GM23338 (cell line): ENCODE measurements around the gene NYAP1. TPM values are rescaled to one million over a fixed set of nuclear protein-coding genes. Genes with fewer than 3 reads are reported as not detected.

ENCODE experiments used
- ATAC-seq: fragments of 200-7000 bp; cut with Tn5 transposase; 3 replicates; pipeline ENCODE4 v1.9.1; 2020
- DNase-seq: peaks from one replicate; pipeline ENCODE4 v3.0.0-alpha.2; 2015; ENCODE audit warnings: low spot score
- H2AFZ ChIP-seq: fragments of 200-600 bp; sonication (generic); 2 replicates; pipeline ENCODE4 v1.8.0; 2016; ENCODE audit warnings: antibody characterized with exemption, mild to moderate bottlenecking, moderate library complexity
- H3F3A ChIP-seq: fragments of 200-600 bp; sonication (generic); replicated peaks from 2 replicates; pipeline ENCODE4 v1.8.0; 2017; ENCODE audit warnings: antibody characterized with exemption, mixed run types, low read depth
- H3K27ac ChIP-seq: fragments of 200-600 bp; sonication (generic); 2 replicates; pipeline ENCODE4 v1.6.1; 2016; ENCODE audit warnings: low read depth
- H3K27me3 ChIP-seq: fragments of 200-600 bp; sonication (generic); 2 replicates; pipeline ENCODE4 v1.8.0; 2016; ENCODE audit warnings: mild to moderate bottlenecking, mixed run types, moderate library complexity; ENCODE audit not compliant: insufficient read depth
- H3K36me3 ChIP-seq: fragments of 200-600 bp; sonication (generic); 2 replicates; pipeline ENCODE4 v1.8.0; 2016; ENCODE audit warnings: mild to moderate bottlenecking; ENCODE audit not compliant: insufficient read depth
- H3K4me1 ChIP-seq: fragments of 200-600 bp; sonication (generic); 2 replicates; pipeline ENCODE4 v1.8.0; 2016; ENCODE audit warnings: mild to moderate bottlenecking, moderate library complexity; ENCODE audit not compliant: insufficient read depth
- H3K4me2 ChIP-seq: fragments of 200-600 bp; sonication (generic); 2 replicates; pipeline ENCODE4 v1.7.1; 2017; ENCODE audit warnings: mixed run types
- H3K4me3 ChIP-seq: fragments of 200-600 bp; sonication (generic); 2 replicates; pipeline ENCODE4 v1.6.1; 2016; ENCODE audit warnings: mixed run types
- H3K79me2 ChIP-seq: fragments of 200-600 bp; sonication (generic); replicated peaks from 2 replicates; pipeline ENCODE4 v1.8.0; 2017; ENCODE audit warnings: mild to moderate bottlenecking; ENCODE audit not compliant: insufficient read depth
- H3K9me2 ChIP-seq: fragments of 200-600 bp; sonication (generic); 2 replicates; pipeline ENCODE4 v1.8.0; 2017; ENCODE audit not compliant: insufficient read depth
- H4K20me1 ChIP-seq: fragments of 200-600 bp; sonication (generic); replicated peaks from 2 replicates; pipeline ENCODE4 v1.8.0; 2017; ENCODE audit warnings: mild to moderate bottlenecking; ENCODE audit not compliant: insufficient read depth
- H3K27ac Mint-ChIP-seq: 2 replicates; pipeline ENCODE4 v1.8.0; 2020; ENCODE audit warnings: inconsistent platforms, mild to moderate bottlenecking, moderate library complexity, mixed read lengths
- H3K27me3 Mint-ChIP-seq: 3 replicates; pipeline ENCODE4 v1.8.0; 2022; ENCODE audit warnings: low read depth, mild to moderate bottlenecking, moderate library complexity, mixed read lengths, inconsistent platforms; ENCODE audit not compliant: insufficient read depth, poor library complexity
- H3K36me3 Mint-ChIP-seq: 3 replicates; pipeline ENCODE4 v1.8.0; 2021; ENCODE audit warnings: low read depth, mild to moderate bottlenecking, inconsistent platforms, moderate library complexity, mixed read lengths
- H3K4me1 Mint-ChIP-seq: 3 replicates; pipeline ENCODE4 v1.8.0; 2020; ENCODE audit warnings: mild to moderate bottlenecking, inconsistent platforms, mixed read lengths
- H3K4me3 Mint-ChIP-seq: 3 replicates; pipeline ENCODE4 v1.8.0; 2021; ENCODE audit warnings: moderate library complexity, mild to moderate bottlenecking, inconsistent platforms, mixed read lengths
- H3K9me3 Mint-ChIP-seq: 3 replicates; pipeline ENCODE4 v1.8.0; 2020; ENCODE audit warnings: moderate library complexity, mild to moderate bottlenecking, inconsistent platforms, mixed read lengths
- CREB1 ChIP-seq: fragments of 250-450 bp; sonication (Bioruptor Pico); IDR thresholded peaks from 2 replicates; pipeline ENCODE4 v1.5.0; 2020; ENCODE audit warnings: low read depth, mild to moderate bottlenecking, moderate library complexity
- ETS1 ChIP-seq: IDR thresholded peaks from 2 replicates; pipeline ENCODE4 v1.6.1; 2016; ENCODE audit warnings: antibody characterized with exemption
- EZH2 ChIP-seq: fragments of 200-600 bp; sonication (generic); IDR thresholded peaks from one replicate; pipeline ENCODE4 v1.8.0; 2017; ENCODE audit warnings: antibody characterized with exemption, mild to moderate bottlenecking, low read depth; ENCODE audit not compliant: unreplicated experiment
- EZH2phosphoT487 ChIP-seq: fragments of 200-600 bp; sonication (generic); IDR thresholded peaks from one replicate; pipeline ENCODE4 v1.8.1; 2018; ENCODE audit warnings: antibody characterized with exemption; ENCODE audit not compliant: unreplicated experiment
- JUNB ChIP-seq: IDR thresholded peaks from one replicate; pipeline ENCODE4 v1.6.1; 2016; ENCODE audit warnings: antibody characterized with exemption; ENCODE audit not compliant: unreplicated experiment
- NANOG ChIP-seq: IDR thresholded peaks from 2 replicates; pipeline ENCODE4 v1.6.1; 2016; ENCODE audit warnings: antibody characterized with exemption, borderline replicate concordance
- POLR2AphosphoS5 ChIP-seq: IDR thresholded peaks from 2 replicates; pipeline ENCODE4 v1.6.1; 2016; ENCODE audit warnings: antibody characterized with exemption, low read depth
- STAT1 ChIP-seq: IDR thresholded peaks from one replicate; pipeline ENCODE4 v1.6.1; 2016; ENCODE audit warnings: antibody characterized with exemption; ENCODE audit not compliant: unreplicated experiment
- ZNF114 ChIP-seq: fragments of 250-450 bp; sonication (Bioruptor Pico); IDR thresholded peaks from 2 replicates; pipeline ENCODE4 v1.5.0; 2020; ENCODE audit warnings: mild to moderate bottlenecking, moderate library complexity
- ZNF331 ChIP-seq: fragments of 250-450 bp; sonication (Bioruptor Pico); IDR thresholded peaks from 2 replicates; pipeline ENCODE4 v1.5.0; 2020; ENCODE audit warnings: low read depth, mild to moderate bottlenecking, moderate library complexity
- ZNF462 ChIP-seq: fragments of 250-450 bp; sonication (Bioruptor Pico); IDR thresholded peaks from 2 replicates; pipeline ENCODE4 v1.5.0; 2020; ENCODE audit warnings: mild to moderate bottlenecking, moderate library complexity
- polyA plus RNA-seq: library from polyadenylated mRNA; unstranded; fragments of >200 nt; fragmentation: Nextera tagmentation; extraction: Ambion mirVana; gene quantifications from 2 replicates; pipeline ENCODE4 v1.2.1, GENCODE V29; 2016
- total RNA-seq: library from RNA; depleted of rRNA; stranded (reverse); fragments of >200 nt; shearing (Covaris generic); gene quantifications from 2 replicates; pipeline ENCODE4 v1.2.3, GENCODE V29; 2014

The NYAP1 gene
- total and polyA plus RNA-seq, 2 experiments from 2014 or later, result 0.19 to 4.9 TPM

GRCh38 chr7:100478958-100479660 lies 4.6 kb upstream of the NYAP1 start, which contains the start of gene TSC22D4:
Gene TSC22D4 (minus strand): TSS chr7:100479214. CDS start chr7:100478038, 1,176 bp downstream.
- H3K27ac Mint-ChIP-seq, result peak within 1 kb of the TSS; percentile 92
- no peak within 1 kb of the TSS for H3K27ac ChIP-seq

More at GRCh38 chr7:100478958-100479660, 4.6 kb upstream of the NYAP1 start, which contains the start of gene TSC22D4:
- DNase-seq (peak; percentile 93), ATAC-seq (peak; percentile 67)
- Mint-ChIP-seq H3K9me3 (no peaks in the 10 kb centered on the region; the same call in 1 of the 3 replicates), H3K36me3 (no peaks in the 10 kb centered on the region; the same call in 2 of the 3 replicates), H3K27me3 (peaks cover 13% of the 10 kb centered on the region), H3K4me3 (peak within 1 kb of the TSS; percentile 94), H3K4me1 (peaks cover 28% of the 10 kb centered on the region)
- no peak for TF ChIP-seq ZNF331 (CRISPR knock-in tag)
- no peak for TF ChIP-seq EZH2
- no peak for TF ChIP-seq ZNF114 (CRISPR knock-in tag)
- no peak for TF ChIP-seq EZH2phosphoT487
- TF ChIP-seq POLR2AphosphoS5, result peak; percentile 64
- no peak for TF ChIP-seq NANOG
- TF ChIP-seq ETS1, result 0 out of 2 replicates have a peak, but pooled peaks have one; percentile 5
- TF ChIP-seq CREB1 (CRISPR knock-in tag), result 0 out of 2 replicates have a peak, but pooled peaks have one; percentile 12
- TF ChIP-seq JUNB, result no peak
- TF ChIP-seq STAT1, result no peak
- TF ChIP-seq ZNF462 (CRISPR knock-in tag), result no peak
- Histone ChIP-seq H3K9me2 (no peaks in the 10 kb centered on the region), H3F3A (peaks cover 2% of the 10 kb centered on the region; the same call in 1 of the 2 replicates), H3K4me3 (peak within 1 kb of the TSS; percentile 90), H3K4me1 (peaks cover 20% of the 10 kb centered on the region), H3K27me3 (no peaks in the 10 kb centered on the region), H4K20me1 (no peaks in the 10 kb centered on the region; the same call in 1 of the 2 replicates), H3K79me2 (no peaks in the 10 kb centered on the region; the same call in 1 of the 2 replicates), H3K4me2 (peak within 1 kb of the TSS; percentile 93), H3K36me3 (no peaks in the 10 kb centered on the region), H2AFZ (peak within 1 kb of the TSS; percentile 76)
